Measurements from ENCODE around the gene CACNA1C.

Gene CACNA1C

DNA sequence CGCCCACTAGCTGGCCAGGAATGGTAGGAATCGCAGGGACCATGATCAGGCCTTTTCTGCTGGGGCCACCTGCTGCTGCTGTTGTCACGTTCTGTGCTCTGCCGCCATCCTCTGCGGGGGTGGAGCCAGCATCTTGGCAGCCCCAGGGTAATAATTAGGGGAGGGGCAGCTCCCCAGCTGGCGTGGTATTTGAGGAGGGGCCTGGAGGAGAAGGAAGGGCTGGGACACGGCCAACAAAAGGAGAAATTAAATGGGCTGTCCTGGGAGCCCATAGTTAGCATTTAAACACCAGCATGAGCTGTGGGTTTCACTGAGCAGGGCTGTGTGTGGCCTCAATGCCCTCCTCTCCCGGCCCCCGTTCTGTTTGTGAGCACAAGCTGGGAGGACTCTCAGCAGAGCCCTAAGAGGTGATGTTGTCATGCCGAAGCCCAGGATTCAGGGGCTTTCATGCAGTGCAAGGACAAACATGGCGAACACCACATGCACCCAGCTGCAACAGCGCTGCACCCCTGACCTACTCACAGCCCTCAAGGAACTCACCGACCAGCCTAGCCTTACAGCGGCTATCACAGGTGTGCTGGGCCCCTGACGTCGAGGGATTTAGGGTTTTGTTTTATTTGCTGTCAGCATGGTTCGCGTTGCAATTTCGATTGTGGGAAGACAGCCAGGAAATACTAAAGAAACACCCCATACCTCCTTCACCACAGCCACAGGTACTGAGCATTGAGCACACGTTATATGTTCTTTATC, 324.3 kb downstream of the CACNA1C start:
- peak; percentile 83 for DNase-seq

DNA sequence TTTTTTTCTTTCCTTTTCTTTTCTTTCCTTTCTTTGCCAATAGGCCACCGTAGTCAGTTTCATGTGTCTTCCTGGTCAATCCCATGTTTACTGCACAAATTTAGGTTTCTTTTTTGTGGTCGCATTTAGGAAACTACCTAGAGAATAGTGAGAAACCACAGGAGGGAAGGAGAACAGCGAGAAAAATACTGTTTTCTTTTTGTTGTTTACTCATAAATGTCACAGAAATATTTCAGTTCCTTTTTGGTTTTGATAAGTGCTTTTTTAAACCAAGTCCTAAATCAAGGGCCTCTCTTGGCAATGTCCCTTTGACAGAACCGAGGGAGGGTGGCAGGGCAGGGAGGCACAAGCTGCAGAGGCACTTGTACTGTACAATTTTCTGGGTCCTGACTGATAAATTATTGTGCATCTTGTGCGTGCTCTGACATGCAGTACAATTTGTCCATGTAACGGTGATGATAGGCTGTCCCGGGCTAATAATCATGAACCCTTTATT, 326.1 kb downstream of the CACNA1C start:
- DNase-seq = no peak

DNA sequence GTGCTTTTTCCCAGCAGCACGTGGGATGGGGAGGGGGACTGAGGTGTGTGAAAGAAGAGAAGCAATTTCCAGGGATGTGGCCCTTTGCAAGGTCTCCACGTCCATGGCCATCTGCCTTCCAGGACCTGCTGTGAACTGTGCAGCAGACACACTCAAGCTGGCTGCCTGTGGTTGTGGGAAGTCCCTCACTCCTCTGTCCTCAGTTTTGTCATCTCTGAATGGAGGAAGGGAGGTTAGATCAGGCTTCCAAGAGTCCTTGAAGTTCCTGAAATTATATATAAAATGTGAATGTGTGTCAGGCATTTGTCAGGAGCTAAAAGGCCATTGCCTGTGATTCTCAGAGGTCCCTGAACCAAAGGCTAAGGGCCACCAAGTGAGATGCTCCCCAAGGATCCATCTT, 328.2 kb downstream of the CACNA1C start:
- no peak for DNase-seq

DNA sequence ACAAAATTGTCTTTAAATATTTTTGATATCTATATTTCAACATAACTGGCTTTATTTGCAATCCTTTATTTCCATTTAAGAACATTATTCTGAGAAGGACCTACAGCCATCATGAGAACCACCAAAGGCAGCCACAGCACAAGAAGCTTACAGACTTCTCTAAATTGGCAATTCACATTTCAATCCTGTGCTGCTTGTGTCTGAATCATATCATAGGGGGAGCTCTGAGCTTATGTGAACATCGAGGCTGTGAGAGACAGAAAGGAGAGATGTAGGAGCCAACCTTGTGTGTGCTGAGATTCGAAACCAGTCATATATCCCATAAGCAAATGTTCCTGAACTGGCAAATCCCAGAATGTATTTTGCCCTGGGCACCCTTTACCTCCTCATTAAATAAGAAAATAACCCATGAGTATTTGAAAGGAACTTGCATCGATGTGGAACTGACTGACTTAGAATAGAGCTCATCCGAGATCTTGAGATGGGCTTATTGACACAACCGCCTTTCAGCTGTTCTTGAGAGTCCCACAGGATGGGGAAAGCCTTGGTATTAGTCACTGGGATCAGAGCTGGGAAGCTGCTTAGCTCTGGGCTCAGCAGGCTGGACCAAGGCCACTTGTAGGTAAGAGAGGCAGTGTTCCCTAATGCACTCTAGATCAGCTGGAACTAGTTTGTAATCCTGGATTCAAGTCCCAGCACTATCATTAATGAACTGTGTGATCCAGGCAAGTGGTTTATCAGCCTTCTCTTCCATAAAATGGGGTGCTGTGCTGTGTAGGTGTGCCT, 329.8 kb downstream of the CACNA1C start:
- no peak for DNase-seq

DNA sequence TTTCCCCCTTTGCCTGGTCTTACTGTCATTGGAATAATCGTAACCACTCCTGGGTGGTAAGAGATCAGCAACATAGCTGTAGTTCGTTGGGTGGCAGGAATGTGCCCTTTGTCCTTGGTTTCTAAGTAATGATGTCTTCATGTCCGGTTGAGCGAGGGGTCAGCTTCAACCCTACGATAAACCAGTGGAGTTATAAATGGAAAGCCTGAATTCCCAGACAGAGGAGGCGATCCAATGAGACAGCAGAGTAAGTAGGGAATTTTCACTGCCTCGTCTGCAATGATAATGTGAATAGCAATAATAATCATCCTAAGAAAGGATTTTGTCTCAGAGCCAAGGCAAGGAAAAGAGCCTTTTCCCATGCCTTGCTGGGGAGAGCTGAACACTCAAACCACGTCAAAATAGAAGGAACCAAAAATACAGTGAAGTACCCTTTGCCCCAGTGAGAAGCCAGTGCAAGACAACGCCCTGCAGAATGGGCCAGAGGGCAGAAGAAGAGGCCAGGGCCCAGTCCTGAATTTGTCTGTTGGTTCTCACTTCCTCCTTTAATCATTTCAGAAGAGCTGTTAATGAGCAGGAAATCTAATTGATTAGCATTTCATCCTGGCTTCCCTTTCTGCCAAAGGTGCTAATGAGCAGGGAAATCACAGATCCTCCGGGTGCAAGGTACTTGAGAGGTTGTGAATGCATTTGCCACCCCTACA, 330.7 kb downstream of the CACNA1C start:
- DNase-seq = no peak

DNA sequence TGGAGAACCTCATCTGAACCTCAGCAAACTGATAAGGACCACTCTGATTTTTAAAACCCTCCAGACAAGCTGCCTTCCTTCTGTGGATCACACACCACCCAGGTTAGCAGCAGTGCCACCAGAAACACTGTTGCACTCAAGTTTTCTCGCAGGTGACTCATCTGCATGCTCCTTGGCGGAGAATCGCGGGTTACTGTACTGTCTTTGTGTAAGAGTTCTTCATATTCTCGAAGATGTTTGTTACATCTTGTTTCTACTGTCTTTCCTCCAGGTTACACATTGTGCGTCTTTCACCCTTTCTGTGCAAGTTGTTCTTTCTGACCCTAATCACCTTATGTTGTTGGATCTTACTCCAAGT, 331.2 kb downstream of the CACNA1C start:
- DNase-seq = no peak

DNA sequence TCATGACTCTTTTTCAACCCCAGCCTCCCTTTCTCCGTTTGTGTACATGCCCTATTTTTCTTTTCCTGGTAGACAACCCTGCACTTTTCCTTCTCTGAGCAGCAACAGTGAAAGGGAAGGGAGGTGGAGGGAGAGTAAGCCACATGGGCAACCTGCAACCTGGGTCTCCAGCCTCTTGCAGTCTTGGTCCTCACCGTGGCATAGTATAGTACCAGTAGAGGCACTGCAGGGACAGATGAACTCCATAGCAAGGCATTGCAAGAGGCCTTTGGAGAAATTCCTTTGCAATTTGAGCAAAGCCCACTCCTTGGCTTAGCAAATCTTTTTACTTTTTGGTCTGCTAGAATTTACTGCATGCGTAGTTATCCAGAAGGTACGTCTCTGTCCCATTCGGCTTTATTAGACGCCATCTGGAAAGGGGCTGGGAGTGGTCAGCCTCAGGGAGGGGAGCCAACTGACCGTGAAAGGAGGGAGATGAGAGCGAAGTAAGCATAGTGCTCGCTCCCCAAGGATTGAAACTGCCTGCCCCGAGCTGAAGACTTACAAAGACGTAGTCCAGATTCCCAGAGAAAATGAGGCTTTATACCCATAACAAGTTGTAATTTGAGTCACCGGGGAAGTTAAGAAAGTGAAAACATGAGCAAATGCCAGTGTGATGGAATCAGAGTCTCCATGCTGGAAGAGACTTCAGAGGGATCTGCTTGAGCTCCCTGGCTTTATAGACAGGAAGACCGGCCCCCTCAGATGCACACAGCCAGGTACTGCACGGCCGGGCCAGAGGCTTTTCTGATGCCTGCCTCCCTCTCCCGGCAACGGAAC, 332.0 kb downstream of the CACNA1C start:
- no peak for DNase-seq

DNA sequence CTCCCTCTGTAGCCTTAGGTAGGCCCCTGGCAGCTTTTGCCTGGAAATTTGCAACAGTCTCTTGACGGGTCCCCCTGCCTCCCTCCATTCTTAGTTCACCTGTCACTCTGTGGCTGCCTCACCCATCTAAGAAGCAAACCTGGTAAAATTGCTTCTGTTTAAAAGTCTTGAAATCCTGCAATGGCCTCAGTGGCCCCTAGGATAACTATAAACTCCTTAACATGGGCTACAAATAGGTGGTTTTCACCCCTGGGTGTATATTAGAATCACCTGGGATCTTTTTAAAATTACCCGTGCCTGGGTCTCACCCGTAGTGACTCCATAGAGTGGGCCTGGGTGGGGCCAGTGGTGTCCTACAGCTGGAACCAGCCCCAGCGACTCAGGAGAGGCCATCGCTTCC, 332.7 kb downstream of the CACNA1C start:
- DNase-seq = no peak

DNA sequence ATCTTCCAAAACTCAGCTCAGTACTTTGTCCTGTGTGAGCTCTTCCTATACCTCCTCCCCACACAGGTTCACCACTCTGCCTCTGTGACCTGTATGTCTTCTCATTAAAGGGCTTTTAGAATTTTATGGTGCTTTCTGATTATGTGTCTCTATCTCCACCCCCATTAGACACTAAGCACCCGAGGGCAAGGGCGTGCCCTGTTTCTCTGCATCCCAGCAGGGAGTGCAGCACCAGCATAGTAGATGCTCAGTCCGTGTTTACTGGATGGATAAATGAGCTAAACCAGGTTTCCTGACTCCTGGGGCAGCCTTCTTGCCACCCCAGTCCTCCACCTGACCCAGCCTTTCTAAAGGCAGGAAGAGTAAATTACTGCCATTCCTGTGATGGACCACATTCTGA, 333.8 kb downstream of the CACNA1C start:
- no peak for DNase-seq

DNA sequence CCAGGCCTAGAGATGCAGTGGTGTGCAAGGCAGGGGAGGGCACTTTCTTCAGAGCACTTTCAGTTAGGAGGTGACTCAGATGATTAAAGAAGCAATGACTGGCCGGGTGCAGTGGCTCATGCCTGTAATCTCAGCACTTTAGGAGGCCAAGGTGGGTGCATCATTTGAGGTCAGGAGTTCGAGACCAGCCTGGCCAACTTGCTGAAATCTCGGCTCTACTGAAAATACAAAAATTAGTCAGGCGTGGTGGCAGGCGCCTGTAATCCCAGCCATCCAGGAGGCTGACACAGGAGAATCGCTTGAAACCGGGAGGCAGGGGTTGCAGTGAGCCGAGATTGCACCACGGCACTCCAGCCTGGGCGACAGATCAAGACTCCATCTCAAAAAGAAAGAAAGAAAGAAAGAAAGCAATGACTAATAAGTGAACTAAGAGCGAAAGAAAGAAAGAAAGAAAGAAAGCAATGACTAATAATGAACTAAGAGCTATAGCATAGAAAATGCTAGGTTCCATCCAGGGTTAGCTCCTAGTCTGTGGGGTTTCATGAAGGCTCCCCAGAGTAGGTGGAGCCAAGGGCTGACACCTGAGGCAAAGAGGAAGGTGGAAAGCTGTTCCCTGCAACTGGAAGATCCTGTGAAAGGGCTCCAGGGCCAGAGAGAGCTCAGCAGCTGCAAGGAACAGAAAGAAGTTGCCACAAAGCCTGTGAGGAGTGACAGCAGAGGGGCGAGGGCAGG, 334.5 kb downstream of the CACNA1C start:
- no peak for DNase-seq

DNA sequence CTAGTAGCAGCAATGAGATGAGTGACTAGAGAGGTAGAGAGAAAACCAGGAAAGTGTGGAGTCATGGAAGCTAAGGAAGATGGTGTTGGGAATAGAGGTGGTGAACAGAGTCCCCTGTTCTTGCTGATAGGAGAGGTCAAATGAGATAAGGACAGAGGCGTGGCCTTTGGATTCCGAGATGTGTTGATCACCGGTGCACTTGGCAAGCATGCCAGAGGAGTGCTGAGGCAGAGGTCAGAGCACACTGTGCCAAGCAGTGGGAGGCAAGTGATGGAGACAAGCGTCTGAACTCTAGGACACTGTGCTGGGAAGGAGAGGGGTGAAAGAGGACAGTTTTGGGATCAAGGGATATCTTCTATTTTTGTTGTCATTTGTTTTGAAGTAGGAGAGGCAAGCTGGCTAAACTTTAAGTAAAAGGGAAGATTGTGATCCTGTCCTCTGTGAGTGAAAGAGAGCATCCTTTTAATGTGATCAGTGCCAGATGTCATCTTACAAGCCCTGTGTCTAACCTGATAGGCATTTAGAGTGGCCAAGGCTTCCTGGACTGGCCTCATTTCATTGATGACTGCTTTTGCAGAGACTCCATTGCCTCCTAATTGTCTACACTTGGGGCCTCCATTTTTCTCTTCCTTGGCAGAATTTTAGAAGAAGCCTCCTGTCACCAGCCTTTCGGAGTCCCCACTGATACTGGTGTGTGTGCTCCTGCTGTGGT, 336.4 kb downstream of the CACNA1C start:
- no peak for DNase-seq

DNA sequence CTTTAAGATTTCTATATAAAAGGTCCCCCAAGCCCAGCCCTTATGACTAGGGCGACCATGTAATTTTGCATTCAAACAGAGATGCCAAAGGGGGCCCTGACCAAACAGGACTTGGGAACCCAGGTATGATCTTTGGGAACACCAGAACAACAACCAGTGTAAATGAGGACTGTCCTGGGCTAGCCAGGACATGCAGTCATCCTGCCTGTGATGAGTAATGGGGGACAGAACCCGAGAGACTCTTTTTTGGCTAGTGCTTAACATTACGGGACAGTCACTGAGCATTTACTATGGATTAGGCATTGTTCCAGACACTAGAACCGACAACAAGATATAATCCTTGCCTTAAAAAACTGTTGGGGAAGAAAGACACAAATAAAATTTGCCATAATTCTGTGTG, 337.3 kb downstream of the CACNA1C start:
- DNase-seq = no peak

DNA sequence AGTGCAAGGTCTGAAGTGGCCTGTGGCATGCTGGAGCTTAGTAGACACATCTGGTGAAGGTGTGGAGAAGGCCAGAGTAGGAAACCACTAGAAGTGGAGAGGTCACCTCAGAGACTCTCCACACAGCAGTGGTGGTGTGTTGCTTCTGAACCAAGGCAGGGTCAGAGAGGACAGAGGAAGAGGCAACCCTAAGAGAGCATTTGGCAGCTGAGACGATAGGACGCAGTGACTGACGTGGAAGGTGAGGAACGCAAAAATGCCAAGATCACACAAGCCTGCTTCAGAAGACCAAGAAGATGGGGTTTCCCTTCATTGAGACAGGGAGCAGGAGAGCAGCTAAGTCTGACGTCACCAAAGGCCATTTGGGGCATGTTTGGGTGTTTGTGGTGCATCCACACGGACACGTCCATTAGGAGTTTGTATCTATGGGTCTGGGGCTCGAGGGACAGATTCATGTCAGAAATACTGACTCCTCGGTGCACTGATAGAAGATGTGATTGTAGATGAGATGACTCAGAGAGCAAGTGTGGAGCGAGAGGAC, 338.1 kb downstream of the CACNA1C start:
- no peak for DNase-seq

DNA sequence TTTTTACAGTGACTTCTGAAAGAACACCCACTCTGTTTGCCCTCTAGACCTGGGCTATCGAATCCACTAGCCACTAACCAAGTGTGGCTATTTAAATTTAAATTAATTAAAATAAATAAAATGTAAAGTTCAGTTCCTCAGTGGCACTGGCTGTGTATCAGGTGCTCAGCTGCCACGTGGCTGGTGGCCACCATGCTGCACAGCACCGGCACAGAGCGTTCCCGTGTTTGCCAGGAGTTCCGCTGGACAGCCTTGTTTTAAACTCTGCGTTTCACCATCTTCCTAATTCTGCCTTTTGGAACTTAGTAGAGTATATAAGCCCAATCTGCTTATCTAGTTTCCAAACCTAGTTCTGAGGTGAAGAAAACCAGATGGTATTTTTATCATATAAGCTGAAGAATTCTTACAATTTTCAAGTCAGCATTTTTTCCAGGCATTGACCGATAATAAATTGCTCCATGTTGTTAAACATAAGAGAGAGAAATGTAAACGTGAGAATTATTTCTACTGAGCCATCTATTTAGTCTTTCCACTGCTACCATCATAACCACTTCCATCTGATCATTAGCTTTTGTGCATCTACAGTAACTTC, 339.0 kb downstream of the CACNA1C start:
- DNase-seq = no peak

DNA sequence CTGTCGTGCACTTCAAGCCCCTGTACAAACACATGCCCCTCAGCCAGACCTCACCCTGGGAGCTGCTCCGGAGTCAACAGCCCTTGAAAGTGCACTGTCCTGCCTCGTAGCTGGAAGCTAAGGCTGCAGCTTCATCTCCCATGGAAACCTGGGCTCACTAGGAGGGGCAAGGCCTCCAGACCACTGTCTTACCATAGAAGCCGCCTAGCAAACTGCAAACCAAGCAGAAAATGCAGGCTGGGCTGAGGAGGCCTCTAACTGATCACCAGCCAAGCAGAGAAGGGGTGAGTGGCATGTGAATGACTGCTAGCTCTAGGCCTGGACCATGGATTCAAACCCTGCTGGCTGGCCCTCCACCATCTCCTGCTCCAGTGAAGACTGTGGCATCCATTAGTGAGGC, 340.2 kb downstream of the CACNA1C start:
- DNase-seq = no peak

DNA sequence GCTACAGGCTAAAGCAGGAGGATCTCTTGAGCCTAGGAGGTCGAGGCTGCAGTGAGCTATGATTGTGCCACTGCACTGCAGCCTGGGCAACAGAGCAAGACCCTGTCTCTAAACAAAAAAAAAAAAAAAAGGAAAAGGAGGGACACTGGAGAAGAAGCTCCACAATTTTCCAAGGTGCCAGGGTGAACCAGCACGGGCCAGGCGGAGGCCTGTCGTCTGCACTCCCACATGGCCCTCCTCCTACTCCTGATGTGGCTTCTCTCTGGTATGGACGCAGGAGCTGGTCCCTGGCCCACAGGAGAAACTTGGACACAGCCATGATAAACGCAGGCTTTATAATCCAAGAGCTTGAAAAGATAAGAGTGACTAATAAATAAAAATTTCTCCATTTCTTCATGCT, 341.2 kb downstream of the CACNA1C start:
- DNase-seq = no peak

DNA sequence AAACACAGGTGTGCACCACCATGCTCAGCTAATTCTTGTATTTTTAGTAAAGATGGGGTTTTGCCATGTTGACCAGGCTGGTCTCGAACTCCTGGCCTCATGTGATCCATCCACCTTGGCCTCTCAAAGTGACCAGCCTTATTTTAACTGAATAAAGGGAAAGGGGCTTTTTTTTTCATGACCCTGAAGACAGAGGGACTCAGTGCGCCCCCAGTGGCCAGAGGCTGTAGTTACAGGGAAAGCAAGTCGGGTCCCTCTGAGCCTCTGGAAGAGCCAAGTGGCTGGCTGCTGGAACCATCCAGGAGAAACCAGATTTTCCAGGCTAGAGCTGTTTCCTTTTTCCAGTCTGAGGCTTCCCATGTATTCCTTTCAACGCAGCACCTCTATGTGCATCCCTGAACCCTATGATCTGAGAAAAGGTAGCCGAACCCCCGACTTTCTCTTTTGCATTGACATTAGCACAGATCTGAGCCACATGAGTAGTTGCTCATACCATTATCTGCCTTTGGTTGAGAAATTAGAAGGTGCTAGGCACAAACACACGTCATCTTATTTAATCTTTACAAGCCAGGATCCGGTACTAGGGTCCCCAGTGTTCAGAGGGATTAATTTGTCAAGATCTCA, 342.7 kb downstream of the CACNA1C start:
- DNase-seq = peak; percentile 13

DNA sequence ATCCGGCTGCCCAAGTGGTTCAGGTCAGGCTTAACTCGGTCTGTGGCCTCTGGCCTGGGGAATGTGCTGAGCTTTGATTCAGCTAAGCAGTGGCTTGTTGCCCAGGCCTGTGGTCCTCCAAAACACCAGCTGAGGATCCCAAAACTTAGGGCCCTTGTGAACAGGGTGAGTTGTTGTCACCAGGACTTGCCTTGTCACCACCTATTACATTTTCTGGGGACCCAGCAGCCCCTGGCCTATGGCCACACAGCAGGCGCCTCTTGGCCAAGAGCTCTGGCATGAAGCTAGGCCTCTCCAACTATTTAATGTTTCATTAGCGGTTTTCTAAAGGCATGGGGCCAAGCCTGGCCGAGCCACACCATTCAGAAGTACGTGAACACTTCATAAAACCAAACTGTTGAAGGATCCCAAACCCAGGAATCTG, 343.7 kb downstream of the CACNA1C start:
- no peak for DNase-seq

DNA sequence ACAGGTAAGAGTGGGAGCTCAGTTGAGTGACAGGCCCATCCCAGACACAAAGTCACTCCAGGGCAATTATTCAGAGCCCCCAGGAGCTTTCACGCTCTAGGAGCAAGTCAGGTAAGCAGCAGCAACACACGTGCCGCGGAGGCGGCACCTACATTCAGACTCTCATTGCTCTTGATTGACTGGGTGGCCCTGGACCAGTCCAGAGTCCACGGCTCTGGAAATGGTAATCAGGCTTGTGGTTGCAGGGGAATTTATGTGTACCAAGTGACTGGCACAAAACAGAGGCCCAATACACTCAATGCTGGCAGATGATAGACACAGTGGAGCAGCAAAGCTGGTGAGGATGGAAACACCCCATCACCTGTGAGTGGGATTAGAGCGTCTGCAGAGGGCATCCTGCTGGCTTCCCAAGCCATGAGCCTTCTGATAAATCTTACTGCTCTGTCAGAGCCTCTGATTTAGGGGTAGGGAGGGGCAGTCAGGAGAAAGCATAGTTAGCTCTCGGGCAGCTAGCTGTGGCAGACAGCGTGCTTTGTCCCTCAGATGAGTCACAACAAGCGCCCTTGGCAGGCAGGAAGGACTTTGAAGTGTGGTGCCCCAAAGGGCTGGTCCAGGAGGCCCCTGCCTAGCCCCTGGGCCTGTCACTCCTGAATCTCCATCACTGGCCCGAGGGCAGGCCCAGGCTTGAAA, 344.7 kb downstream of the CACNA1C start:
- DNase-seq = no peak

DNA sequence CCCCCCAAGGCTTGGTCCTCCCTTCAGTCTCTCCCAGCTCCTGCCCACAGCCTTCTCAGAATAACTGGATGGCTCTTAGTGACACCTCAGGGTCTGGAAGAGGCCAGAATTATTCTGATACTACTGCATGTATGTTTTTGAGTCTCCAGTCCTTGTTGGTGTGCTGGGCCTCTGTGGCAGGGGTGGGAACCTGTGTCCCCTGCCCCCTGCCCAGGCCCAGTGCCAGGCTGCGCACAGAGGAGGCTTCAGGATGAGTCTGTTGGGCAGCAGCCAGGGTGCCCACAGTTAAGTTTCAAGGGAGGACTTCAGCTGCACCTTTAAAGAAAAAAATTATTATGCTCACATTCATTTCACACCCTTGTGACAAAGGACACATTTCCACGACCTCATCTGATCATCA, 348.3 kb downstream of the CACNA1C start:
- DNase-seq = no peak
